Vagina (tissue), 2 donors: Measurements from ENCODE around the gene LMO2.

Source experiments
- POLR2A ChIP-seq, 2 donors: fragments of 450-650 bp; IDR thresholded peaks; one replicate each; pipeline ENCODE4 v1.6.1; 2017; ENCODE audit warnings: antibody characterized with exemption in 2 of 2, mild to moderate bottlenecking in 2 of 2, moderate library complexity in 2 of 2
- TF ChIP-seq, protein P1 (sequence below), 3 experiments: fragments of 450-650 bp in 2 of 3; fragments of 200-600 bp in 1 of 3; sonication (generic) in 1 of 3; IDR thresholded peaks; one replicate each; pipeline ENCODE4 v1.5.1; 2017 to 2019; ENCODE audit warnings: antibody characterized with exemption in 3 of 3, mild to moderate bottlenecking in 2 of 3, moderate library complexity in 2 of 3

DNA sequence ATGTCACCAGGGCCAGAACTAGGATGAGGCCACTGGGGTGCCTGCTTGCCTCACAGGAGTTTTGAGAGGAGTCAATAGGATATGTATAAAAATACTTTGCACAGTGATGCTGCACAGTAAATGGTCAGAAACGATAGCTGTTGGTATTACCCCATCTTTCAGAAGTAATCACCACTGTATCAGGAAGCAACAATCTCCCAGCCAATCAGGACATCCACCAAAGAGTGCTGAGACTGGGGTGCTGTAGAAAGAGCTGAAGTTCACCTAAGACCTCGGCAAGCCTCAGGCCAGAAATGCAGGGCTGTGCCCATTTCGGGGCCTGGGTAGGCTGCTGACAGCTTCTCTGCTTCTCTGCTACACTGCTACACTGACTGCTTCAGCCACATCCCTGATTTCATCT lies 17.4 kb downstream of the LMO2 start:
- TF ChIP-seq, protein P1, sequence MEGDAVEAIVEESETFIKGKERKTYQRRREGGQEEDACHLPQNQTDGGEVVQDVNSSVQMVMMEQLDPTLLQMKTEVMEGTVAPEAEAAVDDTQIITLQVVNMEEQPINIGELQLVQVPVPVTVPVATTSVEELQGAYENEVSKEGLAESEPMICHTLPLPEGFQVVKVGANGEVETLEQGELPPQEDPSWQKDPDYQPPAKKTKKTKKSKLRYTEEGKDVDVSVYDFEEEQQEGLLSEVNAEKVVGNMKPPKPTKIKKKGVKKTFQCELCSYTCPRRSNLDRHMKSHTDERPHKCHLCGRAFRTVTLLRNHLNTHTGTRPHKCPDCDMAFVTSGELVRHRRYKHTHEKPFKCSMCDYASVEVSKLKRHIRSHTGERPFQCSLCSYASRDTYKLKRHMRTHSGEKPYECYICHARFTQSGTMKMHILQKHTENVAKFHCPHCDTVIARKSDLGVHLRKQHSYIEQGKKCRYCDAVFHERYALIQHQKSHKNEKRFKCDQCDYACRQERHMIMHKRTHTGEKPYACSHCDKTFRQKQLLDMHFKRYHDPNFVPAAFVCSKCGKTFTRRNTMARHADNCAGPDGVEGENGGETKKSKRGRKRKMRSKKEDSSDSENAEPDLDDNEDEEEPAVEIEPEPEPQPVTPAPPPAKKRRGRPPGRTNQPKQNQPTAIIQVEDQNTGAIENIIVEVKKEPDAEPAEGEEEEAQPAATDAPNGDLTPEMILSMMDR (IDR thresholded peaks at IDR 0.05): no peak
- no peak for TF ChIP-seq POLR2A (IDR thresholded peaks at IDR 0.05)
